Mucosa of stomach (tissue), 1 donor: ENCODE data around the gene GABARAP.
"Not testable (repeated sequence)": the region's sequence is repeated elsewhere in the genome, so short reads cannot be mapped to it uniquely, and the experiment has no call there.

Source experiments
- H3K27me3 ChIP-seq: one replicate; pipeline ENCODE4 v1.7.0; 2013; ENCODE audit warnings: mild to moderate bottlenecking, low read length; ENCODE audit not compliant: control insufficient read depth, insufficient read depth
- H3K36me3 ChIP-seq: one replicate; pipeline ENCODE4 v1.7.0; 2013; ENCODE audit warnings: low read length; ENCODE audit not compliant: control insufficient read depth, insufficient read depth
- H3K4me1 ChIP-seq: one replicate; pipeline ENCODE4 v1.7.0; 2013; ENCODE audit warnings: mild to moderate bottlenecking, low read length; ENCODE audit not compliant: control insufficient read depth, insufficient read depth
- H3K4me3 ChIP-seq: one replicate; pipeline ENCODE4 v1.7.0; 2013; ENCODE audit warnings: low read length
- H3K9ac ChIP-seq: one replicate; pipeline ENCODE4 v1.7.0; 2013; ENCODE audit warnings: mild to moderate bottlenecking, low read length, moderate library complexity
- H3K9me3 ChIP-seq: one replicate; pipeline ENCODE4 v1.7.0; 2013; ENCODE audit warnings: mild to moderate bottlenecking, low read length, moderate library complexity; ENCODE audit not compliant: control insufficient read depth
- donor health status: Pancreatic carcinoma.

GABARAP gene

GRCh38 chr17:7256766-7257456 lies 14.7 kb upstream of the GABARAP start:
- Histone ChIP-seq H3K27me3 (peaks cover 16% of the 10 kb centered on the region), H3K4me3 (no peak overlapping the region), H3K4me1 (peaks cover 38% of the 10 kb centered on the region), H3K9me3 (no peaks in the 10 kb centered on the region), H3K36me3 (no peaks in the 10 kb centered on the region), H3K9ac (no peak overlapping the region)

GRCh38 chr17:7254511-7254910 lies 12.3 kb upstream of the GABARAP start:
- Histone ChIP-seq H3K36me3 (no peaks in the 10 kb centered on the region), H3K9ac (no peak overlapping the region)

GRCh38 chr17:7253082-7253481 lies 10.8 kb upstream of the GABARAP start:
- H3K4me3 ChIP-seq = peak overlapping the region; percentile 79
- H3K9ac ChIP-seq = peak overlapping the region; percentile 97
- H3K9me3 ChIP-seq = no peaks in the 10 kb centered on the region
- no peaks in the 10 kb centered on the region for H3K36me3 ChIP-seq
- no peaks in the 10 kb centered on the region for H3K27me3 ChIP-seq
- H3K4me1 ChIP-seq = peaks cover 32% of the 10 kb centered on the region

More at GRCh38 chr17:7254511-7254910, 12.3 kb upstream of the GABARAP start:
- no peaks in the 10 kb centered on the region for H3K9me3 ChIP-seq
- H3K4me3 ChIP-seq = no peak overlapping the region
- peaks cover 33% of the 10 kb centered on the region for H3K4me1 ChIP-seq
- no peaks in the 10 kb centered on the region for H3K27me3 ChIP-seq

GRCh38 chr17:7252176-7253043 lies 10.2 kb upstream of the GABARAP start, which contains the start of gene ELP5:
Gene ELP5, plus strand, starts transcription at chr17:7252215. Its CDS starts 336 bp downstream, at chr17:7252551.
- no peaks in the 10 kb centered on the region for H3K9me3 ChIP-seq
- H3K36me3 ChIP-seq = no peaks in the 10 kb centered on the region
- no peaks in the 10 kb centered on the region for H3K27me3 ChIP-seq
- H3K4me3 ChIP-seq = peak within 1 kb of the TSS; percentile 89
- H3K9ac ChIP-seq = peak within 1 kb of the TSS; percentile 97
- H3K4me1 ChIP-seq = peaks cover 32% of the 10 kb centered on the region

- H3K4me3 ChIP-seq = peak within 1 kb of the TSS; percentile 89
- no peaks in the 10 kb centered on the region for H3K9me3 ChIP-seq
- H3K36me3 ChIP-seq = no peaks in the 10 kb centered on the region
- peak within 1 kb of the TSS; percentile 97 for H3K9ac ChIP-seq
- peaks cover 32% of the 10 kb centered on the region for H3K4me1 ChIP-seq
- H3K27me3 ChIP-seq = no peaks in the 10 kb centered on the region
Observed at GRCh38 chr17:7251661-7252175, 9.5 kb upstream of the GABARAP start, which contains the start of gene CTDNEP1. Gene CTDNEP1, minus strand, starts transcription at chr17:7251734. Its CDS starts 438 bp downstream, at chr17:7251296.

- Histone ChIP-seq H3K27me3 (no peaks in the 10 kb centered on the region), H3K36me3 (no peaks in the 10 kb centered on the region), H3K4me3 (peak overlapping the region; percentile 89), H3K9me3 (no peaks in the 10 kb centered on the region), H3K9ac (peak overlapping the region; percentile 97), H3K4me1 (peaks cover 32% of the 10 kb centered on the region)
Observed at GRCh38 chr17:7250695-7251627, 8.7 kb upstream of the GABARAP start.

GRCh38 chr17:7249830-7250229 lies 7.6 kb upstream of the GABARAP start:
- Histone ChIP-seq H3K4me1 (peaks cover 32% of the 10 kb centered on the region), H3K27me3 (no peaks in the 10 kb centered on the region), H3K4me3 (no peak overlapping the region), H3K9me3 (no peaks in the 10 kb centered on the region), H3K9ac (peak overlapping the region; percentile 97), H3K36me3 (no peaks in the 10 kb centered on the region)

- H3K9ac ChIP-seq = no peak overlapping the region
- H3K27me3 ChIP-seq = no peaks in the 10 kb centered on the region
- H3K36me3 ChIP-seq = peaks cover 6% of the 10 kb centered on the region
- peaks cover 32% of the 10 kb centered on the region for H3K4me1 ChIP-seq
- no peaks in the 10 kb centered on the region for H3K9me3 ChIP-seq
- no peak overlapping the region for H3K4me3 ChIP-seq
Observed at GRCh38 chr17:7249214-7249613, 7.0 kb upstream of the GABARAP start.

- H3K4me1 ChIP-seq = peaks cover 32% of the 10 kb centered on the region
- no peak overlapping the region for H3K4me3 ChIP-seq
- no peaks in the 10 kb centered on the region for H3K9me3 ChIP-seq
- peaks cover 9% of the 10 kb centered on the region for H3K36me3 ChIP-seq
- no peaks in the 10 kb centered on the region for H3K27me3 ChIP-seq
- no peak overlapping the region for H3K9ac ChIP-seq
Observed at GRCh38 chr17:7248796-7249195, 6.5 kb upstream of the GABARAP start.

- H3K4me1 ChIP-seq = peaks cover 21% of the 10 kb centered on the region
- H3K4me3 ChIP-seq = no peak overlapping the region
- no peak overlapping the region for H3K9ac ChIP-seq
- peaks cover 9% of the 10 kb centered on the region for H3K36me3 ChIP-seq
- no peaks in the 10 kb centered on the region for H3K9me3 ChIP-seq
- H3K27me3 ChIP-seq = no peaks in the 10 kb centered on the region
Observed at GRCh38 chr17:7246779-7247178, 4.5 kb upstream of the GABARAP start.

GRCh38 chr17:7243838-7244237 lies 1.6 kb upstream of the GABARAP start:
- not testable (repeated sequence) for H3K9ac ChIP-seq, H3K27me3 ChIP-seq, H3K9me3 ChIP-seq, H3K4me3 ChIP-seq, H3K36me3 ChIP-seq
- H3K4me1 ChIP-seq = peaks cover 23% of the 10 kb centered on the region
